Tibial nerve (tissue), 4 donors: ENCODE results near the gene GLRX. TPM values are rescaled to one million over a fixed set of nuclear protein-coding genes. Genes with fewer than 3 reads are reported as not detected.
"Not testable (repeated sequence)": the region's sequence is repeated elsewhere in the genome, so short reads cannot be mapped to it uniquely, and the experiment has no call there.

Experiments used
- DNase-seq, 2 donors: peaks; one replicate each; pipeline ENCODE4 v3.0.0-alpha.2; 2019; ENCODE audit warnings: low spot score in 2 of 2
- H3K27ac ChIP-seq, 4 donors: fragments of 200-600 bp; sonication (generic) in 3 of 4; one replicate each; pipeline ENCODE4 v1.5.1; 2017 to 2019; ENCODE audit warnings: mild to moderate bottlenecking in 1 of 4
- H3K27me3 ChIP-seq, 2 donors: fragments of 200-600 bp; sonication (generic) in 1 of 2; one replicate each; pipeline versions ENCODE4 v1.5.1 to v1.6.0; 2017 to 2019
- H3K36me3 ChIP-seq, 3 donors: fragments of 200-600 bp; sonication (generic); one replicate each; pipeline ENCODE4 v1.5.1; 2018 to 2019
- H3K4me1 ChIP-seq, 4 donors: fragments of 200-600 bp; sonication (generic) in 3 of 4; one replicate each; pipeline ENCODE4 v1.5.1; 2017 to 2019
- H3K4me3 ChIP-seq, 4 donors: fragments of 200-600 bp; sonication (generic) in 3 of 4; one replicate each; pipeline ENCODE4 v1.5.1; 2017 to 2019; ENCODE audit warnings: mild to moderate bottlenecking in 1 of 4, moderate library complexity in 1 of 4
- H3K9me3 ChIP-seq, 4 donors: fragments of 200-600 bp; sonication (generic) in 3 of 4; one replicate each; pipeline ENCODE4 v1.5.1; 2017 to 2019
- CTCF ChIP-seq, 5 experiments: fragments of 200-600 bp in 3 of 5; fragments of 450-650 bp in 2 of 5; sonication (generic) in 3 of 5; IDR thresholded peaks; one replicate each; pipeline ENCODE4 v1.5.1; 2016 to 2019; ENCODE audit warnings: antibody characterized with exemption in 5 of 5, mild to moderate bottlenecking in 3 of 5, moderate library complexity in 2 of 5
- EP300 ChIP-seq, 2 donors: sonication (generic); formaldehyde crosslinking; IDR thresholded peaks; one replicate each; pipeline ENCODE4 v1.6.1; 2017; ENCODE audit warnings: antibody characterized with exemption in 2 of 2, mild to moderate bottlenecking in 1 of 2
- POLR2A ChIP-seq, 2 donors: fragments of 450-650 bp; IDR thresholded peaks; one replicate each; pipeline ENCODE4 v1.6.1; 2017; ENCODE audit warnings: antibody characterized with exemption in 2 of 2, mild to moderate bottlenecking in 2 of 2, moderate library complexity in 2 of 2
- WGBS, 2 donors: methylation state at CpG; one replicate each; pipeline ENCODE4 v1.1.5; 2018; 5-methylcytosine and 5-hydroxymethylcytosine counted together
- total RNA-seq, 4 donors: library from RNA; depleted of rRNA; stranded (reverse); fragments of >200 nt; gene quantifications; one replicate each; pipeline ENCODE4 v1.1.0, GENCODE V29; 2016

Gene GLRX
- total RNA-seq, 4 donors from 2014 or later = 15.3 to 72.0 (median 40.4) TPM

- Histone ChIP-seq H3K27me3 (no peaks in the 10 kb centered on the region), H3K9me3 (no peaks in the 10 kb centered on the region), H3K27ac (no peak overlapping the region), H3K4me1 (peaks cover 0 to 37% (median 14%) of the 10 kb centered on the region in 4 donors), H3K4me3 (no peak overlapping the region), H3K36me3 (no peaks in the 10 kb centered on the region)
- WGBS, 2 donors = 77 to 88% methylated on average over 2 of the region's 2 CpGs
- TF ChIP-seq CTCF (IDR thresholded peaks at IDR 0.05) (no peak), EP300 (IDR thresholded peaks at IDR 0.05) (no peak), POLR2A (IDR thresholded peaks at IDR 0.05) (no peak)
- DNase-seq = no peak
Observed at GRCh38 chr5:95839658-95840057, 17.1 kb upstream of the GLRX start.

- DNase-seq = no peak
- WGBS, 2 donors = 82 to 87% methylated on average over 1 of the region's 1 CpG
- Histone ChIP-seq H3K27me3 (no peaks in the 10 kb centered on the region), H3K9me3 (no peaks in the 10 kb centered on the region), H3K4me1 (peaks cover 0 to 43% (median 17%) of the 10 kb centered on the region in 4 donors), H3K4me3 (no peak overlapping the region), H3K36me3 (no peaks in the 10 kb centered on the region), H3K27ac (no peak overlapping the region)
- TF ChIP-seq CTCF (IDR thresholded peaks at IDR 0.05) = no peak
- TF ChIP-seq EP300 (IDR thresholded peaks at IDR 0.05) = no peak
- no peak for TF ChIP-seq POLR2A (IDR thresholded peaks at IDR 0.05)
Observed at GRCh38 chr5:95838556-95838955, 16.0 kb upstream of the GLRX start.

- H3K27me3 ChIP-seq = no peaks in the 10 kb centered on the region
- TF ChIP-seq CTCF (IDR thresholded peaks at IDR 0.05) (no peak), EP300 (IDR thresholded peaks at IDR 0.05) (no peak), POLR2A (IDR thresholded peaks at IDR 0.05) (no peak)
- no peaks in the 10 kb centered on the region for H3K36me3 ChIP-seq
- no peaks in the 10 kb centered on the region for H3K9me3 ChIP-seq
- no peak overlapping the region for H3K4me3 ChIP-seq
- peaks cover 0 to 39% (median 17%) of the 10 kb centered on the region in 4 donors for H3K4me1 ChIP-seq
- DNase-seq = no peak
- H3K27ac ChIP-seq = peak overlapping the region in 2 of 4 donors; percentile 15 to 36
- 86 to 87% methylated on average over 8 of the region's 8 CpGs for WGBS, 2 donors
Observed at GRCh38 chr5:95838001-95838520, 15.5 kb upstream of the GLRX start.

- DNase-seq = no peak
- Histone ChIP-seq H3K36me3 (no peaks in the 10 kb centered on the region), H3K27ac (peak overlapping the region in 1 of 4 donors; percentile 36), H3K27me3 (no peaks in the 10 kb centered on the region), H3K9me3 (no peaks in the 10 kb centered on the region), H3K4me3 (no peak overlapping the region), H3K4me1 (peaks cover 0 to 33% (median 13%) of the 10 kb centered on the region in 4 donors)
- TF ChIP-seq POLR2A (IDR thresholded peaks at IDR 0.05) = no peak
- TF ChIP-seq EP300 (IDR thresholded peaks at IDR 0.05) = no peak
- no peak for TF ChIP-seq CTCF (IDR thresholded peaks at IDR 0.05)
- WGBS, 2 donors = 85 to 94% methylated on average over 5 of the region's 5 CpGs
Observed at GRCh38 chr5:95837492-95837891, 15.0 kb upstream of the GLRX start.

GRCh38 chr5:95836971-95837370 is 14.4 kb upstream of the GLRX start:
- not testable (repeated sequence) for H3K36me3 ChIP-seq, H3K9me3 ChIP-seq, DNase-seq, H3K27me3 ChIP-seq, H3K4me3 ChIP-seq
- peaks cover 0 to 32% (median 11%) of the 10 kb centered on the region in 4 donors for H3K4me1 ChIP-seq
- H3K27ac ChIP-seq = peak overlapping the region in 2 of 4 donors; percentile 31 to 89
- 92 to 96% methylated on average over 4 of the region's 4 CpGs for WGBS, 2 donors

GRCh38 chr5:95836544-95836943 is 14.0 kb upstream of the GLRX start:
- TF ChIP-seq EP300 (IDR thresholded peaks at IDR 0.05) (no peak), POLR2A (IDR thresholded peaks at IDR 0.05) (no peak), CTCF (IDR thresholded peaks at IDR 0.05) (no peak)
- Histone ChIP-seq H3K4me1 (peaks cover 0 to 29% (median 10%) of the 10 kb centered on the region in 4 donors), H3K27me3 (no peaks in the 10 kb centered on the region), H3K9me3 (no peaks in the 10 kb centered on the region), H3K36me3 (no peaks in the 10 kb centered on the region), H3K4me3 (no peak overlapping the region), H3K27ac (peak overlapping the region in 3 of 4 donors; percentile 31 to 89 (median 81))
- DNase-seq = no peak
- WGBS, 2 donors = 91 to 94% methylated on average over 1 of the region's 1 CpG
